PC-3 (cell line): ENCODE results near the gene NTF3. TPM values are rescaled to one million over a fixed set of nuclear protein-coding genes. Genes with fewer than 3 reads are reported as not detected.
"Not testable (repeated sequence)": the region's sequence is repeated elsewhere in the genome, so short reads cannot be mapped to it uniquely, and the experiment has no call there.

Experiments used
- ATAC-seq: fragments of 200-7000 bp; cut with Tn5 transposase; 2 replicates; pipeline ENCODE4 v1.9.1; 2020; ENCODE audit warnings: mild to moderate bottlenecking, moderate library complexity
- BruUV-seq: library from RNA; stranded (reverse); fragments of 400-500 nt; replicated peaks from 2 replicates; lab custom pipeline; 2021; lab: Mats Ljungman, UMichigan
- CTCF ChIA-PET: fragments of 300-600 bp; sonication (Branson Sonifier 250); formaldehyde crosslinking; loops from one replicate; lab custom pipeline; 2022; ENCODE audit warnings: antibody characterized with exemption; lab: Charles Lee
- POLR2A ChIA-PET: fragments of 300-600 bp; sonication (Branson Sonifier 250); formaldehyde crosslinking; loops from one replicate; lab custom pipeline; 2022; ENCODE audit warnings: antibody characterized with exemption; ENCODE audit not compliant: unreplicated experiment; lab: Charles Lee
- DNase-seq: peaks from one replicate; pipeline ENCODE4 v3.0.0-alpha.2; 2015
- H2AFZ ChIP-seq: fragments of 300-600 bp; sonication (generic); 2 replicates; pipeline ENCODE4 v1.6.0; 2016; ENCODE audit warnings: antibody characterized with exemption, low read length
- H3F3A ChIP-seq: fragments of 300-600 bp; sonication (generic); one replicate; pipeline ENCODE4 v1.6.0; 2017; ENCODE audit warnings: antibody characterized with exemption, low read length, control low read depth, mild to moderate bottlenecking; ENCODE audit not compliant: unreplicated experiment
- H3K27ac ChIP-seq: fragments of 300-600 bp; sonication (generic); 2 replicates; pipeline ENCODE4 v1.5.1; 2016; ENCODE audit warnings: mild to moderate bottlenecking, low read length
- H3K27me3 ChIP-seq: fragments of 300-600 bp; sonication (generic); 2 replicates; pipeline ENCODE4 v1.6.1; 2016; ENCODE audit warnings: low read length, mixed read lengths
- H3K36me3 ChIP-seq: fragments of 300-600 bp; sonication (generic); 2 replicates; pipeline ENCODE4 v1.6.1; 2016; ENCODE audit warnings: low read depth, mixed run types, low read length, mixed read lengths
- H3K4me1 ChIP-seq: fragments of 300-600 bp; sonication (generic); 2 replicates; pipeline ENCODE4 v1.5.1; 2016; ENCODE audit warnings: low read length; ENCODE audit not compliant: insufficient read depth
- H3K4me2 ChIP-seq: fragments of 300-600 bp; sonication (generic); 2 replicates; pipeline ENCODE4 v1.6.0; 2016; ENCODE audit warnings: low read length
- H3K4me3 ChIP-seq: fragments of 300-600 bp; sonication (generic); 2 replicates; pipeline ENCODE4 v1.5.1; 2016; ENCODE audit warnings: mild to moderate bottlenecking, low read length, mixed read lengths
- H3K79me2 ChIP-seq: fragments of 300-600 bp; sonication (generic); 2 replicates; pipeline ENCODE4 v1.6.1; 2017; ENCODE audit warnings: low read length, mixed read lengths
- H3K9ac ChIP-seq: fragments of 300-600 bp; sonication (generic); 2 replicates; pipeline ENCODE4 v1.6.0; 2016; ENCODE audit warnings: mild to moderate bottlenecking, low read length
- H3K9me2 ChIP-seq: fragments of 300-600 bp; sonication (generic); replicated peaks from 2 replicates; pipeline ENCODE4 v1.6.1; 2016; ENCODE audit warnings: mixed run types, low read length, mixed read lengths
- H3K9me3 ChIP-seq: fragments of 300-600 bp; sonication (generic); 2 replicates; pipeline ENCODE4 v1.6.1; 2016; ENCODE audit warnings: low read length, mixed read lengths
- H4K20me1 ChIP-seq: fragments of 300-600 bp; sonication (generic); 2 replicates; pipeline ENCODE4 v1.6.1; 2016; ENCODE audit warnings: low read length, mixed read lengths
- EZH2 ChIP-seq: fragments of 300-600 bp; sonication (generic); IDR thresholded peaks from one replicate; pipeline ENCODE4 v1.6.1; 2017; ENCODE audit warnings: antibody characterized with exemption, mild to moderate bottlenecking, low read length; ENCODE audit not compliant: unreplicated experiment
- intact Hi-C: fragments of 100-400 bp; cut with micrococcal nuclease; formaldehyde crosslinking; loops from 2 replicates; pipeline ENCODE4 v1.9.0; 2023
- total RNA-seq: library from RNA; depleted of rRNA; stranded (reverse); fragments of >200 nt; gene quantifications from 2 replicates; pipeline ENCODE4 v1.2.3, GENCODE V29; 2014

NTF3 gene
- total RNA-seq, 1 experiment from 2014 or later = not detected

DNA sequence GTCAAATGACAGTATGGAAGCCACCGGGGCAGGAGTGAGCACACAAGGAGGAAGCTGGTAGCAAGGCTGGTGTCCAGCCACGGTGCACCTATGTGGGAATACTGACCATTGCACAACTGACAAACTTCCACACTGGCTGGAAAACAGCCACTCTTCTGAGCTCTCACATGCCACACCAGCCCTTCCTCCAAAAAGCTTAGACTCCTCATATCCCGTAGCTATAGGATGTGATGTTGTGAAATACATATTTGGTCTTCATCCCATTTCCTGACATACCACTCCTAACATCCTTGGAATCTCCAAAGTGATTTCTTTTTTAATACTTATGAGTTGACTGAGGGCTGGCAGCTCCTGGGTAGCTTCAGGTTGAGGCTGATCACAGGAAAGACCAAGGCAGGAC is 103.6 kb downstream of the NTF3 start:
- CTCF ChIA-PET = no interaction called here
- BruUV-seq = no TSS peak
- H3K27me3 ChIP-seq = no peaks in the 10 kb centered on the region

DNA sequence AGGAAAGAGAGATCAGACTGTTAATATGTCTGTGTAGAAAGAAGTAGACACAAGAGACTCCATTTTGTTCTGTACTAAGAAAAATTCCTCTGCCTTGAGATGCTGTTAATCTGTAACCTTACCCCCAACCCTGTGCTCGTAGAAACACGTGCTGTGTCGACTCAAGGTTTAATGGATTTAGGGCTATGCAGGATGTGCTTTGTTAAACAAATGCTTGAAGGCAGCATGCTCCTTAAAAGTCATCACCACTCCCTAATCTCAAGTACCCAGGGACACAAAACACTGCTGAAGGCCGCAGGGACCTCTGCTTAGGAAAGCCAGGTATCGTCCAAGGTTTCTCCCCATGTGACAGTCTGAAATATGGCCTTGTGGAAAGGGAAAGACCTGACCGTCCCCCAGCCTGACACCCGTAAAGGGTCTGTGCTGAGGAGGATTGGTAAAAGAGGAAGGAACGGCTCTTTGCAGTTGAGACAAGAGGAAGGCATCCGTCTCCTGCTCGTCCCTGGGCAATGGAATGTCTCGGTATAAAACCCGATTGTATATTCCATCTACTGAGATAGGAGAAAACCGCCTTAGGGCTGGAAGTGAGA is 105.2 kb downstream of the NTF3 start:
- H3K9me3 ChIP-seq, H3K27me3 ChIP-seq, CTCF ChIA-PET, H3F3A ChIP-seq, H3K9me2 ChIP-seq, H3K4me1 ChIP-seq, DNase-seq, BruUV-seq, POLR2A ChIA-PET, H3K9ac ChIP-seq, H3K36me3 ChIP-seq, H3K79me2 ChIP-seq, H4K20me1 ChIP-seq, intact Hi-C loops, ATAC-seq, H3K4me2 ChIP-seq, H3K27ac ChIP-seq, H2AFZ ChIP-seq, H3K4me3 ChIP-seq: not testable (repeated sequence)

More for the DNA sequence above, 103.6 kb downstream of the NTF3 start:
- no peaks in the 10 kb centered on the region for H3K36me3 ChIP-seq
- H2AFZ ChIP-seq = no peak overlapping the region
- no peak for TF ChIP-seq EZH2
- H4K20me1 ChIP-seq = no peaks in the 10 kb centered on the region
- no peak overlapping the region for H3K4me2 ChIP-seq
- ATAC-seq (no peak), DNase-seq (no peak)
- H3K9ac ChIP-seq = no peak overlapping the region
- H3K9me3 ChIP-seq = no peaks in the 10 kb centered on the region
- no peak overlapping the region for H3K4me3 ChIP-seq
- intact Hi-C loops = no loop called here
- no peaks in the 10 kb centered on the region for H3K79me2 ChIP-seq
- H3K27ac ChIP-seq = no peak overlapping the region
- no peaks in the 10 kb centered on the region for H3K4me1 ChIP-seq
- POLR2A ChIA-PET = no interaction called here
- H3F3A ChIP-seq = no peaks in the 10 kb centered on the region
- no peaks in the 10 kb centered on the region for H3K9me2 ChIP-seq

- no peaks in the 10 kb centered on the region for H3K36me3 ChIP-seq
- no peaks in the 10 kb centered on the region for H3K4me1 ChIP-seq
- TF ChIP-seq EZH2 = no peak
- intact Hi-C loops = no loop called here
- POLR2A ChIA-PET = no interaction called here
- H3F3A ChIP-seq = no peaks in the 10 kb centered on the region
- no peaks in the 10 kb centered on the region for H3K79me2 ChIP-seq
- no peak overlapping the region for H3K9ac ChIP-seq
- CTCF ChIA-PET = no interaction called here
- H3K9me2 ChIP-seq = no peaks in the 10 kb centered on the region
- no peak overlapping the region for H3K4me2 ChIP-seq
- H3K27ac ChIP-seq = no peak overlapping the region
- BruUV-seq = no TSS peak
- H2AFZ ChIP-seq = no peak overlapping the region
- H3K27me3 ChIP-seq = no peaks in the 10 kb centered on the region
- DNase-seq = no peak
- no peaks in the 10 kb centered on the region for H3K9me3 ChIP-seq
- H3K4me3 ChIP-seq = no peak overlapping the region
- no peaks in the 10 kb centered on the region for H4K20me1 ChIP-seq
- ATAC-seq = no peak
These were observed 105.9 kb downstream of the NTF3 start for GRCh38 chr12:5537771-5538170.
